Measurements from ENCODE around the gene RGS12.

RGS12 gene

GRCh38 chr4:3313139-3313538 lies 20.3 kb downstream of the RGS12 start:
- Histone ChIP-seq H3K9ac (ENCODE audit: low read depth, low read length) (no peak overlapping the region), H3K4me1 (ENCODE audit: insufficient read depth, low read length) (no peaks in the 10 kb centered on the region), H3K36me3 (ENCODE audit: insufficient read depth, low read length) (no peaks in the 10 kb centered on the region), H3K9me3 (ENCODE audit: control insufficient read depth, insufficient read depth, low read length) (no peaks in the 10 kb centered on the region)

- H3K9ac ChIP-seq (ENCODE audit: low read depth, low read length), result no peak overlapping the region
- no peaks in the 10 kb centered on the region for H3K4me1 ChIP-seq (ENCODE audit: insufficient read depth, low read length)
- no peaks in the 10 kb centered on the region for H3K36me3 ChIP-seq (ENCODE audit: insufficient read depth, low read length)
- no peaks in the 10 kb centered on the region for H3K9me3 ChIP-seq (ENCODE audit: control insufficient read depth, insufficient read depth, low read length)
Measured at GRCh38 chr4:3313556-3314228, 20.9 kb downstream of the RGS12 start.

- Histone ChIP-seq H3K4me1 (ENCODE audit: insufficient read depth, low read length) (no peaks in the 10 kb centered on the region), H3K9ac (ENCODE audit: low read depth, low read length) (no peak overlapping the region), H3K9me3 (ENCODE audit: control insufficient read depth, insufficient read depth, low read length) (no peaks in the 10 kb centered on the region), H3K36me3 (ENCODE audit: insufficient read depth, low read length) (no peaks in the 10 kb centered on the region)
Measured at GRCh38 chr4:3314706-3315260, 22.0 kb downstream of the RGS12 start.

- Histone ChIP-seq H3K9me3 (ENCODE audit: control insufficient read depth, insufficient read depth, low read length) (no peaks in the 10 kb centered on the region), H3K9ac (ENCODE audit: low read depth, low read length) (no peak overlapping the region), H3K36me3 (ENCODE audit: insufficient read depth, low read length) (no peaks in the 10 kb centered on the region), H3K4me1 (ENCODE audit: insufficient read depth, low read length) (no peaks in the 10 kb centered on the region)
Measured at GRCh38 chr4:3315566-3315965, 22.7 kb downstream of the RGS12 start.

- Histone ChIP-seq H3K9me3 (ENCODE audit: control insufficient read depth, insufficient read depth, low read length) (no peaks in the 10 kb centered on the region), H3K4me1 (ENCODE audit: insufficient read depth, low read length) (no peaks in the 10 kb centered on the region), H3K9ac (ENCODE audit: low read depth, low read length) (no peak overlapping the region), H3K36me3 (ENCODE audit: insufficient read depth, low read length) (no peaks in the 10 kb centered on the region)
Measured at GRCh38 chr4:3316146-3316545, 23.3 kb downstream of the RGS12 start.

- H3K9ac ChIP-seq (ENCODE audit: low read depth, low read length), result no peak overlapping the region
- no peaks in the 10 kb centered on the region for H3K9me3 ChIP-seq (ENCODE audit: control insufficient read depth, insufficient read depth, low read length)
- peaks cover 6% of the 10 kb centered on the region; the same call in 1 of the 2 replicates for H3K4me1 ChIP-seq (ENCODE audit: insufficient read depth, low read length)
- H3K36me3 ChIP-seq (ENCODE audit: insufficient read depth, low read length), result no peaks in the 10 kb centered on the region
Measured at GRCh38 chr4:3317011-3317655, 24.3 kb downstream of the RGS12 start.

- H3K36me3 ChIP-seq (ENCODE audit: insufficient read depth, low read length), result no peaks in the 10 kb centered on the region
- H3K9me3 ChIP-seq (ENCODE audit: control insufficient read depth, insufficient read depth, low read length), result no peaks in the 10 kb centered on the region
- peaks cover 7% of the 10 kb centered on the region; the same call in 1 of the 2 replicates for H3K4me1 ChIP-seq (ENCODE audit: insufficient read depth, low read length)
- H3K9ac ChIP-seq (ENCODE audit: low read depth, low read length), result no peak overlapping the region
Measured at GRCh38 chr4:3317656-3318211, 24.9 kb downstream of the RGS12 start.

GRCh38 chr4:3318561-3319021 lies 25.8 kb downstream of the RGS12 start:
- Histone ChIP-seq H3K4me1 (ENCODE audit: insufficient read depth, low read length) (peaks cover 7% of the 10 kb centered on the region; the same call in 1 of the 2 replicates), H3K9me3 (ENCODE audit: control insufficient read depth, insufficient read depth, low read length) (no peaks in the 10 kb centered on the region), H3K36me3 (ENCODE audit: insufficient read depth, low read length) (no peaks in the 10 kb centered on the region), H3K9ac (ENCODE audit: low read depth, low read length) (no peak overlapping the region)

GRCh38 chr4:3320361-3321023 lies 27.7 kb downstream of the RGS12 start:
- Histone ChIP-seq H3K4me1 (ENCODE audit: insufficient read depth, low read length) (peaks cover 7% of the 10 kb centered on the region; the same call in 1 of the 2 replicates), H3K9ac (ENCODE audit: low read depth, low read length) (no peak overlapping the region), H3K9me3 (ENCODE audit: control insufficient read depth, insufficient read depth, low read length) (no peaks in the 10 kb centered on the region), H3K36me3 (ENCODE audit: insufficient read depth, low read length) (no peaks in the 10 kb centered on the region)

- Histone ChIP-seq H3K36me3 (ENCODE audit: insufficient read depth, low read length) (no peaks in the 10 kb centered on the region), H3K4me1 (ENCODE audit: insufficient read depth, low read length) (peaks cover 7% of the 10 kb centered on the region; the same call in 1 of the 2 replicates), H3K9ac (ENCODE audit: low read depth, low read length) (no peak overlapping the region), H3K9me3 (ENCODE audit: control insufficient read depth, insufficient read depth, low read length) (no peaks in the 10 kb centered on the region)
Measured at GRCh38 chr4:3321295-3321889, 28.6 kb downstream of the RGS12 start.

- no peak overlapping the region for H3K9ac ChIP-seq (ENCODE audit: low read depth, low read length)
- peaks cover 7% of the 10 kb centered on the region; the same call in 1 of the 2 replicates for H3K4me1 ChIP-seq (ENCODE audit: insufficient read depth, low read length)
- no peaks in the 10 kb centered on the region for H3K9me3 ChIP-seq (ENCODE audit: control insufficient read depth, insufficient read depth, low read length)
- H3K36me3 ChIP-seq (ENCODE audit: insufficient read depth, low read length), result no peaks in the 10 kb centered on the region
Measured at GRCh38 chr4:3322059-3322550, 29.3 kb downstream of the RGS12 start.

GRCh38 chr4:3323071-3323481 lies 30.3 kb downstream of the RGS12 start:
- Histone ChIP-seq H3K4me1 (ENCODE audit: insufficient read depth, low read length) (peaks cover 7% of the 10 kb centered on the region; the same call in 1 of the 2 replicates), H3K9ac (ENCODE audit: low read depth, low read length) (no peak overlapping the region), H3K9me3 (ENCODE audit: control insufficient read depth, insufficient read depth, low read length) (no peaks in the 10 kb centered on the region), H3K36me3 (ENCODE audit: insufficient read depth, low read length) (no peaks in the 10 kb centered on the region)

GRCh38 chr4:3324093-3324815 lies 31.4 kb downstream of the RGS12 start:
- Histone ChIP-seq H3K4me1 (ENCODE audit: insufficient read depth, low read length) (peaks cover 7% of the 10 kb centered on the region; the same call in 1 of the 2 replicates), H3K36me3 (ENCODE audit: insufficient read depth, low read length) (no peaks in the 10 kb centered on the region), H3K9ac (ENCODE audit: low read depth, low read length) (no peak overlapping the region), H3K9me3 (ENCODE audit: control insufficient read depth, insufficient read depth, low read length) (no peaks in the 10 kb centered on the region)
